Suppressor macrophage treated with lipopolysaccharide for 1 hour (primary cell): ENCODE data around the gene HIF1A.
"Not testable (repeated sequence)": the region's sequence is repeated elsewhere in the genome, so short reads cannot be mapped to it uniquely, and the experiment has no call there.

Source experiments
- DNase-seq, 3 donors: peaks; one replicate each; pipeline ENCODE4 v3.0.0-alpha.2; 2020 to 2022

The HIF1A gene

GRCh38 chr14:61708693-61709092 lies 13.4 kb downstream of the HIF1A start:
- not testable (repeated sequence) for DNase-seq

DNA sequence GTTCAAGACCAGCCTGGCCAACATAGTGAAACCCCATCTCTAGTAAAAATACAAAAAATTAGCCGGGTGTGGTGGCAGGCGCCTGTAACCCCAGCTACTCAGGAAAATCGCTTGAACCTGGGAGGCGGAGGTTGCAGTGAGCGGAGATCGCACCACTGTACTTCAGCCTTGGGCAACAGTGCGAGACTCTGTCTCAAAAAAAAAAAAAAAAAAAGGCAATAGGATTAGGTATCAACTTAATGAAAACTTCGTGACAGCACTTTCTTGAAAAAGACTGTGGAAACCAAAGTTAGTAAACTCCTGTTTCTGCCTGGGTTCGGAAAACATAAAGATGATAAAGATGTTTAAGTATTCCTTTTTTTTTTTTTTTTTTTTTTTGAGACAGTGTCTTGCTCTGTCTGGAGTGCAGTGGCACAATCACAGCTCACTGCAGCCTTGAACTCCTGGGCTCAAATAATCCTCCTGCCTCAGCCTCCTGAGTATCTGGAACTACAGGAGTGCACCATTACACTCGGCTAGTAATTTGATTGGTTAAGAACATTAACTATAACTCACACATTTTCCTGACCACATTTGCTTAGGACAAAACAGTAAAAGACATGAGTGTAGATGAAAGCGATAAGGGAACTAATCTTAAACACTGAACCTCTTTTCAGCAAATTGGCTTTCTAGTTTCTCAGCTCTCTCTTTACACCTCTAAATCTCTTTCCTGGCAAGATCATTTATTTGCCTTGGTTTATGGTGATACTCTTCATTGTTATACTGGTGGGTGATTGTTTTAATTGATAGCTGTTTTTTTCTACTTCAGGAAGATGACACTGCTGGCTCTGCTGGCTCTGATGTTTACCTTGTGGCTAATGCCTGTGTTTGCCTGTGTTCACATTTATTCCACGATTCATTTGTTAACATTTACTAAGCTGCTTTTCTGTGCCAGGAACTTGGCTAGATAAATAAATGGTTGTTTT lies 15.8 kb downstream of the HIF1A start:
- DNase-seq = no peak

DNA sequence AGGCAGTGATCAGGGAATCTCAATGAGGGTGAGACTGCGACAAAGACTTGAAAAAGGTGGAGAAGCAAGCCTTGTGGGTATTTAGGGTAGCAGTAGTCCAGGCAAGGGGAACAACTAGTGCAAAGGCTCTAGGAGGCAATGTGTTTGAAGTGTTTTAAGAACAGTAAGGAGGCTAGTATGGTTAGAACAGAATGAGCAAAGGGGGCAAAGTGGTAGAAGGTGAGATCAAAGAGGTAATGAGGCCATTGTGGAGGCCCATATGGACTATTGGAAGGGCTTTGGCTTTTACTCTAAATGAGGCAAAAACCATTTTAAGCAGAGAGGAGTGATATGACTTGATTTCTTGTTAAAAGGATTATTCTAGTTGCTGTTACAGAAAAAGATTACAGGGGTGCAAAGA lies 16.8 kb downstream of the HIF1A start:
- no peak for DNase-seq

DNA sequence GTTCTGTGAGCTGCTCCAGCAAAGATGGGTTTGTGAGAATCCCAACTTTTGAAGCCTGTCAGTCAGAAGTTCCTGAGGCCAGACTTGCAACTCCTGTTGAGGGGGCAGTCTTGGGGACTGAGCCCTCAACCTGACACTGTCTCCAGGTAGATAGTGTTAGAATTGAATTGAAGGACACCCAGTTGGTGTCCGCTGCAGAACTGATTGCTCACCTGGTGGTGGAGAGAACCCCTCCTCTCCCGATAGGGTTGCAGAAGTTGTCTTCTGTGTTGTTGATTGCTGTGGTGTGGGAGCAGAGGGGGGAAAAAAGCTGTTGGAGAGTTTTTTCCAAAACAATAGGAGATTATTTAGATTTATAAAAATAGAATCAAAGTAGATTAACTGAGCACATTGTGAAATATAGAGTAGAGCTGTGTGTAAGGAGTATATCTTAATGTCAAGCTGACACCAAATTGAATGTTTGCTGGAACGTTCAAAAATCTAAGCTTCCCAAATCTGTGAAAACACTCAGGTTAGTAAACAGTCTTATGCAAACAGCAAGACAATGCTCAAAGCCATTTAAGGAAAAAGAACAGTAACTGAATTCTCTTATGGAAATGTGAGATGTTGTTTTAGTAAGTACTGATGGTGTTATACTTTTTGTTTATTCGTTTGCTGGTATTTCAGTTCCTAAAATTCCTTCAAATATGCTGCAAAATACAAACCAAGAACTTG lies 18.6 kb downstream of the HIF1A start:
- DNase-seq = no peak

GRCh38 chr14:61716956-61717355 lies 21.6 kb downstream of the HIF1A start:
- DNase-seq = no peak

DNA sequence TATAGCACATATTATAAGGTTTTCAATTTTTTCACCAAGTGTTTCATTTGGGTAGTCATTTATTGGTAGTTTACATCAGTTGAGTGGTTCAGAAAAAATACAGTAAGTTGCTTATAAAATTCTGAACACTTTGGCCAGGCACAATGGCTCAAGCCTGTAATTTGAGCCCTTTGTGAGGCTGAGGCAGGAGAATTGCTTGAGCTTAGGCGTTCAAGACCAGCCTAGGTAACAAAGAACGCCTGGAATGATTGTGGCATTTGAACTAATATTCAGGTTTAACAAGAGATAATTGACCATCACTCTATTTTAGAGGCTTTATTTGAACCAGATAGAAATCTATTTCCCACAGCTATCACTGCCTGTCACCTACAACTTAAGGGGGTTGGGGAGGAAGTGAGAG lies 22.7 kb downstream of the HIF1A start:
- DNase-seq = no peak

- no peak for DNase-seq
Observed at GRCh38 chr14:61719344-61720293, 24.3 kb downstream of the HIF1A start.

DNA sequence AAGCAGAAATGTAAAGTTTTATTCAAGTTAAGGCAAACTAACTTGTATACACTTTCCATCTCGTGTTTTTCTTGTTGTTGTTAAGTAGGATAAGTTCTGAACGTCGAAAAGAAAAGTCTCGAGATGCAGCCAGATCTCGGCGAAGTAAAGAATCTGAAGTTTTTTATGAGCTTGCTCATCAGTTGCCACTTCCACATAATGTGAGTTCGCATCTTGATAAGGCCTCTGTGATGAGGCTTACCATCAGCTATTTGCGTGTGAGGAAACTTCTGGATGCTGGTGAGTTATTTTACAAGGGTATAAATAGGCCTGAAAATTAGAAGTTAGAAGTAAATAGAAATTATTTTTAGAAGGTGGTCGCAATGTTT lies 25.0 kb downstream of the HIF1A start:
- DNase-seq = peak; percentile 24 to 62 (median 56)

- no peak for DNase-seq
Observed at GRCh38 chr14:61720741-61721140, 25.4 kb downstream of the HIF1A start.

- no peak for DNase-seq
Observed at GRCh38 chr14:61724133-61724532, 28.8 kb downstream of the HIF1A start.

GRCh38 chr14:61726778-61727658 lies 31.7 kb downstream of the HIF1A start:
- DNase-seq = peak in 1 of 3 donors; percentile 53

DNA sequence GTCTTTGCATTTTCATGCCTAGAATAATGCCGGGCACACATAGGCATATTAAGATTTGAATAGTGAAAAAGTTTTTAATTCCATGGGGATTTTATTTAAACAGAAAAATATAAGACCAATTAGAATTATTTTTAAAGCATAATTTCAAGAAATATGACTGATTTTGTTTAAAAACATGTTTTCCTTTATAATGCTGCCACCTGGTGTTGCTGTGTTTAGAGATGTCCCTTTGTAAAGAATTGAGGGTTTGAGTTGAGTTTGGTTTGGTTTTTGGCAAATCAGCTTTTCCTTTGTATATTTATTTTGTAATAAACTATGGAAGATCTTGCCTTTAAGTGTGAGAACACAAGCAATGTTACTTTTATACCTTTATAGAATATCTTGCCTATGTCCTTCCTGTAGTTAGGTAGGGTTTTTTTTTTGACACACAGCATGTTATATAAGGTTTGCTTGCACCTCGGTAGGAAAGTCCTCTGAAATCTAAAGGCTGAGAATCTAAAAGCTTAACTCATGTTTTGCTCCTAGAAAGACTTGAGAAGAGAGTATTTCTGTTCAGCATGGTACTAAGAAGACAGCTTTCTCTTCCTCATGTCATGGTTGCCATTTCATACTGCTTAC lies 35.6 kb downstream of the HIF1A start:
- DNase-seq = peak in 1 of 3 donors; percentile 46

- no peak for DNase-seq
Observed at GRCh38 chr14:61733972-61734371, 38.7 kb downstream of the HIF1A start.

DNA sequence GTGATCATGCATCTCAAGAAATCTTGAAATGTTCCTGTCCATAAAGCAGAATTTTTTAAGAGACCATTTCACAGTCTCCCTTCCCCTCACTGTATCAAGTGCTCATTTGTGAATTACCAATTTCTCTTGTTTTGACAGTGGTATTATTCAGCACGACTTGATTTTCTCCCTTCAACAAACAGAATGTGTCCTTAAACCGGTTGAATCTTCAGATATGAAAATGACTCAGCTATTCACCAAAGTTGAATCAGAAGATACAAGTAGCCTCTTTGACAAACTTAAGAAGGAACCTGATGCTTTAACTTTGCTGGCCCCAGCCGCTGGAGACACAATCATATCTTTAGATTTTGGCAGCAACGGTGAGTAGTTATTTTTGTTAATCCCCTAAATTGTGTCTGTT lies 41.4 kb downstream of the HIF1A start:
- DNase-seq = no peak

DNA sequence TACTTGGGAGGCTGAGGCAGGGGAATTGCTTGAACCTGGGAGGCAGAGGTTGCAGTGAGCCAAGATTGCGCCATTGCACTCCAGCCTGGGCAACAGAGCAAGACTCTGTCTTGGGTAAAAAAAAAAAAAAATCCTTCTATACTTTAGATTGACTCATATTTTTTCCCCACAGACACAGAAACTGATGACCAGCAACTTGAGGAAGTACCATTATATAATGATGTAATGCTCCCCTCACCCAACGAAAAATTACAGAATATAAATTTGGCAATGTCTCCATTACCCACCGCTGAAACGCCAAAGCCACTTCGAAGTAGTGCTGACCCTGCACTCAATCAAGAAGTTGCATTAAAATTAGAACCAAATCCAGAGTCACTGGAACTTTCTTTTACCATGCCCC lies 42.6 kb downstream of the HIF1A start:
- peak; percentile 72 to 93 (median 92) for DNase-seq

- DNase-seq = no peak
Observed at GRCh38 chr14:61739133-61739532, 43.8 kb downstream of the HIF1A start.

- peak; percentile 43 to 68 (median 64) for DNase-seq
Observed at GRCh38 chr14:61742371-61742770, 47.1 kb downstream of the HIF1A start.

DNA sequence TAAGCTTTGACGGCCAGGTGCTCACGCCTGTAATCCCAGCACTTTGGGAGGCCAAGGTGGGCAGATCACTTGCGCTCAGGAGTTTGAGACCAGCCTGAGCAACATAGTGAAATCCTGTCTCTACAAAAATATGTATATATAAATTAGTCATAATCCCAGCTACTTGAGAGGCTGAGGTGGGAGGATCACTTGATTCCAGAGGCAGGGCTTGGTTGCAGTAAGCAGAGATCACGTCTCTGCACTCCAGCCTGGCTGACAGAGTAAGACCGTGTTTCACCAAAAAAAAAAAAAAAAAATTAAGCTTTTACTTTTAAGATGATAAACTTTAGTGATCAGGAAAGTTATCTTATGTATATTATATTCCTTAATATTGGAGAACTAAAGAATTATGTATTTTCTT lies 48.9 kb downstream of the HIF1A start:
- DNase-seq = no peak

DNA sequence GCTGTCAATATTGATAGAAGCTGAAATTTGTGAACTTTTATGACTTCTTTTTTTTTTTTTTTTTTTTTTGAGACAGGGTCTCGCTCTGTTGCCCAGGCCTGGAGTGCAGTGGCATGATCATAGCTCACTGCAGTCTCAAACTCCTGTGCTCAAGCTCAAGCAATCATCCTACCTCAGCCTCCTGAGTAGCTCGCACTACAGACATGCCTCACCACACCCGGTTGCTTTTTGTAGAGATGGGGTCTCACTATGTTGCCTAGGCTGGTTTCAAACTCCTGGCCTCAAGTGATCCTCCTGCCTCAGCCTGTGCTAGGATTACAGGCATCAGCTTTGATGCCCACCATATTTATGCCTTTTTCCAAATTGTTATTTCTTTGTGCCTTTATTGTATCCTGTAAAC lies 51.0 kb downstream of the HIF1A start:
- DNase-seq = peak in 1 of 3 donors; percentile 1

- DNase-seq = peak in 1 of 3 donors; percentile 10
Observed at GRCh38 chr14:61746881-61747280, 51.6 kb downstream of the HIF1A start.

- DNase-seq = peak in 2 of 3 donors; percentile 20 to 42
Observed at GRCh38 chr14:61747342-61747741, 52.0 kb downstream of the HIF1A start.
